H1 (cell line): ENCODE data around the gene AFF1. TPM values are rescaled to one million over a fixed set of nuclear protein-coding genes. Genes with fewer than 3 reads are reported as not detected.

Experiments
- CTCF ChIA-PET: fragments of 300-600 bp; sonication (Branson Sonifier 250); formaldehyde crosslinking; loops from one replicate; lab custom pipeline; 2021; ENCODE audit not compliant: partially characterized antibody; lab: Charles Lee
- POLR2A ChIA-PET: fragments of 300-600 bp; sonication (Branson Sonifier 250); formaldehyde crosslinking; loops from one replicate; lab custom pipeline; 2021; ENCODE audit warnings: inconsistent platforms; ENCODE audit not compliant: partially characterized antibody; lab: Charles Lee
- DNase-seq, 2 experiments: peaks; one replicate each; pipeline versions ENCODE4 v3.0.0 to v3.0.0-alpha.2; 2010 to 2022; ENCODE audit warnings: low spot score in 2 of 2, low read depth in 1 of 2, mixed read lengths in 1 of 2
- FAIRE-seq: peaks from 2 replicates; lab custom pipeline; 2011; peaks lifted over from hg19 to GRCh38; lab: Jason Lieb, UNC
- H2AFZ ChIP-seq: 2 replicates; pipeline ENCODE4 v1.8.1; 2012; ENCODE audit warnings: low read length, inconsistent platforms
- H2AK5ac ChIP-seq: 2 replicates; pipeline ENCODE4 v1.6.1; 2013; ENCODE audit warnings: low read depth, low read length
- H2BK120ac ChIP-seq: replicated peaks from 2 replicates; pipeline ENCODE3; 2013; ENCODE audit warnings: low read depth, low read length, inconsistent platforms
- H2BK12ac ChIP-seq: 2 replicates; pipeline ENCODE4 v1.6.1; 2013; ENCODE audit warnings: low read depth, low read length
- H2BK15ac ChIP-seq: 2 replicates; pipeline ENCODE4 v1.6.1; 2013; ENCODE audit warnings: low read length
- H2BK20ac ChIP-seq: 2 replicates; pipeline ENCODE4 v1.6.1; 2013; ENCODE audit warnings: low read length
- H2BK5ac ChIP-seq: 2 replicates; pipeline ENCODE4 v1.6.1; 2013; ENCODE audit warnings: low read depth, low read length
- H3K14ac ChIP-seq: 2 replicates; pipeline ENCODE4 v1.6.1; 2013; ENCODE audit warnings: inconsistent platforms; ENCODE audit not compliant: insufficient read length
- H3K18ac ChIP-seq: 2 replicates; pipeline ENCODE4 v1.6.1; 2013; ENCODE audit warnings: low read length; ENCODE audit errors: extremely low read depth
- H3K23ac ChIP-seq: 2 replicates; pipeline ENCODE4 v1.6.1; 2013; ENCODE audit warnings: inconsistent platforms; ENCODE audit not compliant: insufficient read length
- H3K23me2 ChIP-seq: 2 replicates; pipeline ENCODE4 v1.6.1; 2013; ENCODE audit warnings: low read depth, low read length
- H3K27ac ChIP-seq: 2 replicates; pipeline ENCODE4 v1.6.1; 2011; ENCODE audit warnings: low read depth, low read length, inconsistent platforms
- H3K27me3 ChIP-seq, 4 experiments: replicated peaks in 1 of 4; 1 replicate in 1 of 4; 2 replicates in 3 of 4; pipeline versions ENCODE4 v1.6.1 to v1.8.1; 2011 to 2013; ENCODE audit warnings: low read length in 3 of 4, mild to moderate bottlenecking in 3 of 4, inconsistent platforms in 2 of 4, mixed read lengths in 2 of 4, moderate library complexity in 1 of 4; ENCODE audit not compliant: control insufficient read depth in 3 of 4, insufficient read depth in 3 of 4; ENCODE audit errors: extremely low read depth in 1 of 4
- H3K36me3 ChIP-seq, 4 experiments: 2 replicates each; pipeline versions ENCODE4 v1.6.1 to v1.8.1; 2011 to 2013; ENCODE audit warnings: mild to moderate bottlenecking in 4 of 4, low read length in 3 of 4, moderate library complexity in 2 of 4, control low read depth in 1 of 4, inconsistent platforms in 1 of 4; ENCODE audit not compliant: insufficient read depth in 4 of 4, control insufficient read depth in 2 of 4
- H3K4ac ChIP-seq: replicated peaks from 2 replicates; pipeline ENCODE3; 2013; ENCODE audit warnings: low read length, low read depth, mixed read lengths, inconsistent platforms; ENCODE audit not compliant: insufficient read length
- H3K4me1 ChIP-seq, 4 experiments: replicated peaks in 1 of 4; 1 replicate in 1 of 4; 2 replicates in 3 of 4; pipeline versions ENCODE4 v1.6.1 to v1.8.1; 2011 to 2013; ENCODE audit warnings: low read length in 3 of 4, inconsistent platforms in 2 of 4, mixed read lengths in 1 of 4; ENCODE audit not compliant: insufficient read depth in 4 of 4, control insufficient read depth in 3 of 4
- H3K4me2 ChIP-seq, 2 experiments: 2 replicates each; pipeline versions ENCODE4 v1.6.1 to v1.8.1; 2011 to 2013; ENCODE audit warnings: low read depth in 2 of 2, low read length in 2 of 2, control low read depth in 1 of 2, inconsistent platforms in 1 of 2, mild to moderate bottlenecking in 1 of 2; ENCODE audit not compliant: insufficient read depth in 1 of 2
- H3K4me3 ChIP-seq, 4 experiments: fragments of 200-600, 300-600 bp in 1 of 4; sonication (generic), shearing (Covaris generic), sonication (Bioruptor Twin) in 1 of 4; 2 replicates each; pipeline versions ENCODE4 v1.5.1 to v1.8.1; 2011 to 2016; ENCODE audit warnings: low read length in 4 of 4, low read depth in 3 of 4, control low read depth in 2 of 4, inconsistent platforms in 2 of 4, mild to moderate bottlenecking in 2 of 4, mixed read lengths in 1 of 4, moderate library complexity in 1 of 4; ENCODE audit not compliant: insufficient read depth in 2 of 4; ENCODE audit errors: extremely low read depth in 1 of 4
- H3K56ac ChIP-seq: replicated peaks from 2 replicates; pipeline ENCODE3; 2013; ENCODE audit warnings: low read depth, mild to moderate bottlenecking, mixed read lengths, low read length, inconsistent platforms; ENCODE audit not compliant: insufficient read length
- H3K79me1 ChIP-seq: 2 replicates; pipeline ENCODE4 v1.6.1; 2013; ENCODE audit warnings: low read depth, low read length, control low read depth
- H3K79me2 ChIP-seq, 2 experiments: 2 replicates each; pipeline versions ENCODE4 v1.6.1 to v1.8.1; 2012 to 2013; ENCODE audit warnings: low read length in 2 of 2, mild to moderate bottlenecking in 2 of 2, inconsistent platforms in 1 of 2; ENCODE audit not compliant: insufficient read depth in 2 of 2, control insufficient read depth in 1 of 2
- H3K9ac ChIP-seq, 4 experiments: replicated peaks in 1 of 4; 1 replicate in 1 of 4; 2 replicates in 3 of 4; pipeline versions ENCODE4 v1.6.1 to v1.8.1; 2011 to 2013; ENCODE audit warnings: low read depth in 3 of 4, low read length in 3 of 4, control low read depth in 2 of 4, mild to moderate bottlenecking in 2 of 4, moderate library complexity in 2 of 4, inconsistent platforms in 1 of 4; ENCODE audit errors: extremely low read depth in 1 of 4
- H3K9me3 ChIP-seq, 2 experiments: 2 replicates each; pipeline versions ENCODE4 v1.6.1 to v1.8.1; 2012 to 2013; ENCODE audit warnings: mild to moderate bottlenecking in 2 of 2, moderate library complexity in 2 of 2, control low read depth in 1 of 2, inconsistent platforms in 1 of 2, low read depth in 1 of 2, low read length in 1 of 2, mixed read lengths in 1 of 2; ENCODE audit not compliant: insufficient read depth in 2 of 2
- H4K20me1 ChIP-seq, 2 experiments: replicated peaks in 1 of 2; 2 replicates each; pipeline versions ENCODE3 to v1.8.1; 2011 to 2013; ENCODE audit warnings: inconsistent platforms in 2 of 2, low read length in 2 of 2, mild to moderate bottlenecking in 1 of 2; ENCODE audit not compliant: insufficient read depth in 2 of 2, control insufficient read depth in 1 of 2
- H4K5ac ChIP-seq: 2 replicates; pipeline ENCODE4 v1.6.1; 2013; ENCODE audit warnings: low read length, low read depth, mixed read lengths, inconsistent platforms; ENCODE audit not compliant: insufficient read length
- H4K8ac ChIP-seq: 2 replicates; pipeline ENCODE4 v1.8.0; 2013; ENCODE audit warnings: mild to moderate bottlenecking, moderate library complexity, low read length, inconsistent platforms; ENCODE audit not compliant: insufficient read depth; ENCODE audit errors: extremely low read depth
- H4K91ac ChIP-seq: replicated peaks from 2 replicates; pipeline ENCODE3; 2013; ENCODE audit warnings: low read length, mixed read lengths, inconsistent platforms; ENCODE audit not compliant: insufficient read length
- EGR1 ChIP-seq: IDR thresholded peaks from 2 replicates; pipeline ENCODE4 v1.6.1; 2011; ENCODE audit warnings: low read depth, low read length, borderline replicate concordance
- KDM1A ChIP-seq: fragments of 200-600, 300-600 bp; sonication (generic); IDR thresholded peaks from 2 replicates; pipeline ENCODE4 v1.7.1; 2016; ENCODE audit warnings: mild to moderate bottlenecking, low read length, borderline replicate concordance
- SP4 ChIP-seq: IDR thresholded peaks from 2 replicates; pipeline ENCODE4 v1.6.1; 2012; ENCODE audit warnings: low read length, inconsistent platforms
- WGBS, 2 experiments: shearing (Covaris generic) in 1 of 2; methylation state at CpG; one replicate each; pipeline versions ENCODE4 v1.1.6 to v1.1.7; 2013 to 2015; ENCODE audit warnings: low lambda C conversion rate in 2 of 2, mixed read lengths in 2 of 2, inconsistent platforms in 1 of 2, low coverage in 1 of 2, missing lambda C conversion rate in 1 of 2; ENCODE audit not compliant: insufficient replicate concordance in 2 of 2, insufficient coverage in 1 of 2, insufficient read length in 1 of 2; ENCODE audit errors: extremely low coverage in 1 of 2, missing lambda C conversion rate in 1 of 2; 5-methylcytosine and 5-hydroxymethylcytosine counted together
- polyA plus RNA-seq, 7 experiments: library from polyadenylated mRNA; depleted of rRNA in 3 of 7; stranded (reverse) in 5 of 7; unstranded in 2 of 7; fragments of >200 nt in 5 of 7; fragments of 200-250 nt in 2 of 7; gene quantifications; 1 replicate in 5 of 7; 2 replicates in 1 of 7; 4 replicates in 1 of 7; pipeline versions ENCODE4 v1.2.1 to v1.2.3, GENCODE V29; 2011 to 2013; ENCODE audit warnings: missing spikeins in 2 of 7, mixed read lengths in 2 of 7
- total RNA-seq: library from RNA; stranded (reverse); fragmentation: NEBNext Ultra II Directional; extraction: Animal tissue kit (Norgen Biotek cat#: 25700); gene quantifications from 2 replicates; pipeline ENCODE4 v1.2.1, GENCODE V29; 2021

The AFF1 gene
- total and polyA plus RNA-seq, 2 of the 8 experiments (the other 6 are each of a cell fraction or from before 2014, with no cell fraction given): 14.8 to 85.5 TPM

GRCh38 chr4:87092389-87093141, 157.8 kb downstream of the AFF1 start:
- H3K27me3 ChIP-seq: no peaks in the 10 kb centered on the region
- no peak overlapping the region for H2AFZ ChIP-seq
- peaks cover 0 to 2% of the 10 kb centered on the region in 2 experiments for H4K20me1 ChIP-seq
- H2BK120ac ChIP-seq: no peak overlapping the region
- no peak overlapping the region for H2AK5ac ChIP-seq
- H3K56ac ChIP-seq: no peak overlapping the region
- H3K4me2 ChIP-seq: no peak overlapping the region
- H2BK5ac ChIP-seq: no peak overlapping the region
- H3K4ac ChIP-seq: no peak overlapping the region
- DNase-seq (no peak), FAIRE-seq (no peak)
- ChIA-PET CTCF (interaction anchor here (0.7 to 6.9 kb wide), 29 partner anchors 9 to 178 kb away, joined by 3 to 72 read pairs (median 5); no protein-coding TSS in a partner anchor), POLR2A (interaction anchor here (1.0 to 1.5 kb wide), 2 partner anchors 170 to 171 kb away, joined by 3 to 5 read pairs; no protein-coding TSS in a partner anchor)
- no peak overlapping the region for H3K14ac ChIP-seq
- no peak overlapping the region for H2BK20ac ChIP-seq
- H3K18ac ChIP-seq: no peak overlapping the region
- no peaks in the 10 kb centered on the region for H3K79me2 ChIP-seq
- H4K91ac ChIP-seq: no peak overlapping the region
- H3K9ac ChIP-seq: no peak overlapping the region
- no peak overlapping the region for H2BK12ac ChIP-seq
- no peaks in the 10 kb centered on the region for H3K79me1 ChIP-seq
- H3K36me3 ChIP-seq: peaks cover 0 to 16% (median 4%) of the 10 kb centered on the region in 4 experiments; a peak in 3 of 8 replicates
- no peaks in the 10 kb centered on the region for H3K23me2 ChIP-seq
- 86% methylated on average over 4 of the region's 4 CpGs; no CpG with 5 or more reads in 1 of the 2 experiments for WGBS, 2 experiments
- no peak overlapping the region for H4K5ac ChIP-seq
- no peak overlapping the region for H3K27ac ChIP-seq
- H3K4me1 ChIP-seq: peaks cover 0 to 9% (median under 1%) of the 10 kb centered on the region in 4 experiments; a peak in 3 of 7 replicates
- no peak overlapping the region for H3K23ac ChIP-seq
- H2BK15ac ChIP-seq: no peak overlapping the region
- no peaks in the 10 kb centered on the region for H3K9me3 ChIP-seq
- H4K8ac ChIP-seq: no peak overlapping the region
- H3K4me3 ChIP-seq: no peak overlapping the region
- TF ChIP-seq SP4: no peak
- no peak for TF ChIP-seq KDM1A
- TF ChIP-seq EGR1: no peak
